GM18519 (cell line): ENCODE measurements around the gene MYH11.
"Not testable (repeated sequence)": the region's sequence is repeated elsewhere in the genome, so short reads cannot be mapped to it uniquely, and the experiment has no call there.

Experiments
- ATAC-seq: cut with Tn5 transposase; IDR thresholded peaks from one replicate; pipeline ENCODE4 v1.9.1; 2021; ENCODE audit warnings: mild to moderate bottlenecking, moderate library complexity; ENCODE audit not compliant: unreplicated experiment, low FRiP score

The MYH11 gene

DNA sequence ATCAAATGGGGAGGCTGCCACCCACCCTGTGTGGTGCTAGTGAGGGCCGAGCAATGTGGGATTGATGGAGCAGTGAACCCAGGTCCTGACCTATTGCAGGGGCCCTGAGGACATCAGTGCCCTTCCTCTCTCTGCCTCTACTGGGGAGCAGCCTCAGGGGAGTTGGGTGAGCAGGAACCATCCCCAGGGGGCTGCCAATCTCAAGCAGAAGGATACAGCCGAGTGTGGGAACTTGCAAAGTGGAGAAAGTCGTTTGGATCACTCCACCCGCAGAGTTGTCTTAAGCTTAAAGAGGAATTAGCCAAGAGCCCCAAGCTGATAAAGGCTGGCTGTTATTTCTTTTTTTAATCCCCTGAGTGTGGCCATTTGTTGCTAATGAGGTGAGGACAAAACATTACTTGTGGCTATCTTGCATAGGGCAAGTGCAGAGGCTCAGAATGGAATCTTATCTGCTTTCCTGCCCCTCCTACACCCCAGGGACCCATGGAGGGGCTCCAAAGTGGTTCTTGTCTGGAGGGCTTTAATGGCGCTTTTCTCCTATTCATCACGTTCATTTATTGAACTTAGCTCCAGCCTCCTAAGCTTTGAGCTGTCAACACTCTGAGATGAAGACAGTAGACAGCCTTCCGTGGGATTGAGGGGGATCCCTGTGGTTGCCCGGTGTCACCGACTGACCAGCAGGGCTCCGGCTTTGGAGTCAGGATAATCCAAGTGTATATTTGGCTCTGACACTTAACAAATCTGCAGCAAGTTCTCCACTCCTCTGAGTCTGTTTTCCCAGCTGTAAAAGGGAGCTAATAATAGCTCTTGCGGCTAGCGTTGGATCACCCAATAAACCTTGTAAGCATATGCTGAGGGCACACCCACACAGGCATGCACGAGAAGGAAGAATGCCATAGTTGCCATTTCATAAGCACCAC lies 45.1 kb downstream of the MYH11 start:
- no peak for ATAC-seq

GRCh38 chr16:15810949-15811348 lies 45.9 kb downstream of the MYH11 start:
- ATAC-seq: no peak

GRCh38 chr16:15810411-15810810 lies 46.4 kb downstream of the MYH11 start:
- no peak for ATAC-seq

DNA sequence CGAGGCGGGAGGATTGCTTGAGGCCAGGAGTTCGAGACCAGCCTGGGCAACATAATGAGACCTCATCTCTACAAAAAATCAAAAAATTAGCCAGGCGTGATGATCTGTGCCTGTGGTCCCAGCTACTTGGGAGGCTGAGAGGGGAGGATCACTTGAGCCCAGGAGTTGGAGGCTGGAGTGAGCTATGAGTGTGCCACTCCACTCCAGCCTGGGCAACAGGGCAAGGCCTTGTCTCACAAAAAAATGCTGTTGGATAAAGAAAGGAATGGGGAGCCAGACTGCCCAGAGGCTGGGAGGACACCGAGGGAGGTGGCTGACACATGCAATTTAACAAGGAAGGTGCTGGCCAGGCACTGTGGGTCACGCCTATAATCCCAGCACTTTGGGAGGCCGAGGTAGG lies 47.5 kb downstream of the MYH11 start:
- ATAC-seq: not testable (repeated sequence)

DNA sequence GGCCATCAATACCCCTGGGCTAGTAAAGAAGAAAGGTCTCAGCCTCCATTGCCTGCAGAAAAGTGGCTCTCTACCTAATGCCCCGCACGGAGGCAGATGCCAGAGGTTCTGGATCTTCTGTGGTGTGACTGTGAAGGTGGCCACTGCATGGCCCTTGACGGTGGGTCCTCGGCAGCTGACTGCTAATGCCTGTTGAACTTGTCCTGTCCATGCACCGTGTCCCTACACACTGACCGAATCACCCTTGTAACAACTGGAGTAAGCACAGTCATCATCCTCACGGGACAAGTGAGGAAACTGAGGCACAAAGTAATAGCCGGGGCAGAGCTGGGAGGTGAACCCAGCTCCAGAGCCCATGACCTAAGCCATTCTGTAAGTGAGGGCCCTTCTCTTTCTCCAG lies 48.8 kb downstream of the MYH11 start:
- no peak for ATAC-seq

- no peak for ATAC-seq
These were observed 49.2 kb downstream of the MYH11 start for GRCh38 chr16:15807603-15808009.

DNA sequence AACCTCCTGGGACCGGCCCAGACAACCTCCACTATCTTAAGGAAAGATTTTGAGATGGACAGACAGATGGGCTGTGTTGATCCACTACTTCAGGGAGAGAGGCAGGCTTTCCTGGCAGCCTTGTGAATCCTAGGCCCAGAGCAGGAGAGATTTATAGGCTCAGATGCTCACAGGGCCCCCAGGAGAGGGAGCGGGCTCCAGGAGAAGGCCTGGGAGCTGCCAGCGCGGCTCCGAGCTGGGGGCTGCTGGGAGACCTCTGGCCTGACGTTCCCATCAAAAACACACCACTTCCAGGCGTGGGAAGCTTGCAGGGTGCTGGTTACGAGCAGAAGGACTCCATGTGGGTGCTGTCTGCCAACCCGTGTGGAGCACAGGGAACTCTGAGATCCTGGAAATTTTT lies 53.2 kb downstream of the MYH11 start:
- no peak for ATAC-seq

- no peak for ATAC-seq
These were observed 56.9 kb downstream of the MYH11 start for GRCh38 chr16:15799851-15800495.

GRCh38 chr16:15798671-15799070 lies 58.2 kb downstream of the MYH11 start:
- ATAC-seq: no peak

DNA sequence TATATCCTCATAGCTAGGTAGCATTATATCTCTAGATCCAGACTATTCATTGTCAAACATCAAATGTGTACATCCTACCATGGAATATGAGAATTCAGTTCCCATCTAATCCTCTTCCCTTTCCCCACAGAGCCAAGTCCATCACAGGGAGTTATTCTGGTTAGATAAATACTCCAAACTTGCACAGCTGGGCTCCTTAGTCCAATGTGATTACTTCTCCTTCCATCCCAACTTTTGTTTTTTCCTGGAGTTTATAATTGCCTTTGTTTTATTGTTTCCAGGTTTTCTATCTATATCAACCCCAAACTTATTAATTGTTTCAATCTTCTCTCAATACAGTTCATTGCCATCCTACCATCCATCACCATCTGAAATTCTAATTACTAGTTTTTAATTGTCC lies 59.9 kb downstream of the MYH11 start:
- no peak for ATAC-seq

GRCh38 chr16:15795615-15796014 lies 61.2 kb downstream of the MYH11 start:
- ATAC-seq: no peak

- no peak for ATAC-seq
These were observed 64.3 kb downstream of the MYH11 start for GRCh38 chr16:15792563-15792971.

GRCh38 chr16:15790458-15790857 lies 66.4 kb downstream of the MYH11 start:
- ATAC-seq: no peak

- not testable (repeated sequence) for ATAC-seq
These were observed 67.0 kb downstream of the MYH11 start for GRCh38 chr16:15789816-15790215.

GRCh38 chr16:15788846-15789239 lies 68.0 kb downstream of the MYH11 start:
- ATAC-seq: no peak

GRCh38 chr16:15786501-15786900 lies 70.3 kb downstream of the MYH11 start:
- no peak for ATAC-seq

- no peak for ATAC-seq
These were observed 71.3 kb downstream of the MYH11 start for GRCh38 chr16:15785386-15786059.

DNA sequence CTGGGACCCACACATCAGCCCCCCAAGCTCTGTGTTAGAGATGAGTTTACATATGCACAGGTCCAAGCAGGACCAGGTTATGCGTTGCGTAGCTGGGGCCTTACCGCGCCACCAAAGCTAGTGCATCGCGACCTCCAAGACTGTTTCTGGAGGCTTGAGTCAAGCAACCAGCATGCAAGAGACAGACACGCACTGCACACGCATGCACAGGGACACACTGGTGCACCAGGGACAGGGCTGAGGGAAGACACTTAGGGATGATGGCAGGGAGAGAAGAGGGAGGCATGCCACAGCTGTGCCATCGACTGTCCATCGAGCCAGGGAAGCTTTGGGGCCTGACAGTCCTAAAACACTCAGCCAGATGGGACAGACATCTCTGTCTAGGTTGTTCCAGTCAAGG lies 72.8 kb downstream of the MYH11 start:
- ATAC-seq: no peak

DNA sequence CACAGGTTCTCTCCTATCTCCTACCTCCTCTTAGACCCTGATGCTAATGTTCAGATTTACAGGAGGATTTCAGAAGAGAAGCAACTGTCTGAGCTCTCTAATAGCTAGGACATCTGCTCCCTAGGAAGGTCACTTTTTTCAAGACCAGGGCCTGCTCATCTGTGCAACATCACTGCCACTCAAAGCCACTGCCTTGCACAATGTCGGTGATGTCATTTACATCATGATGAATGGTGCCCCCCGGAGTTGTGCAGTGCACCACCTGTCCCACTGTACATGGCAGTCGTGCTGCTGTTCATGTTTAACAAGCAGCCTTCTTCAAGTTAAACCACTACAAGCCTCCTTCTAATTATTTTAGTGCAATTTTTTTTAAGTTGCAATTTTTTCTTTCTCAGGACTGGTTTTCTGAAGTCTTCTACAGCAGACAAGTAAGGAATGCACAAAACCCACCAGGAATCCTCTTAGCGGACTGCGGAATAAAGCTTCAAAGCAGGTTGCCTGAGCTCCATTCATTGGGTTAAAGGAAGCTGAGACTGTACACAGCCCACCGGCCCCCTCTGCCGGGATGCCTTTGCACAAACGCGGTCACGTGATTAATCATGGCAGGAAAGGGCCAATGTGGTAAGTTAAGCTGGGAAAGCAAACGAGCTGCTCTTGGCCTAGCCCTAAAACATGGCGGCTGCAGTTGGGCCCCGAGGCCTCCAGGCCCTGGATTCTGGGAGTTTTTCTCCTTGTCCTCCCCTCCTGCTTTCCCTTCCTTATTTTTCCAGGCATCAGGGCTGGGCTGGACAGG lies 74.1 kb downstream of the MYH11 start:
- ATAC-seq: no peak

DNA sequence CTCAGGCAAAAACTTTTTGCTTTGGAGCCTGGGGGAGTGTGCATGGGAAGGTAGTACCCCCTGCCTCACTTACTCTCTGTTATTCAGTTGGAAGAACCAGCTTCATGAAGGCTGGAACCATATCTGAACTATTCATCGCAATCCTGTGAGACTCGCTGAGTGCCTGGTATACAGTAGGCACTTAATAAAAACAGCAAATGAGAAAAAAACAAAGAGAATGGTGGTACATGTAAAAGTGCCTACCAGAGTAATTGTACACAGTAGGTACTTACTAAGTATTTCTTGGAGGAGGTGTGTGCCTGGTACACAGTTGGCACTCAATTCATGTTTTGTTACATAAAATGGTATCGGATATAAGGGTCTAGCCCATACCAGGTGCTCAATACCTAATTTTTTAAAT lies 75.2 kb downstream of the MYH11 start:
- no peak for ATAC-seq

DNA sequence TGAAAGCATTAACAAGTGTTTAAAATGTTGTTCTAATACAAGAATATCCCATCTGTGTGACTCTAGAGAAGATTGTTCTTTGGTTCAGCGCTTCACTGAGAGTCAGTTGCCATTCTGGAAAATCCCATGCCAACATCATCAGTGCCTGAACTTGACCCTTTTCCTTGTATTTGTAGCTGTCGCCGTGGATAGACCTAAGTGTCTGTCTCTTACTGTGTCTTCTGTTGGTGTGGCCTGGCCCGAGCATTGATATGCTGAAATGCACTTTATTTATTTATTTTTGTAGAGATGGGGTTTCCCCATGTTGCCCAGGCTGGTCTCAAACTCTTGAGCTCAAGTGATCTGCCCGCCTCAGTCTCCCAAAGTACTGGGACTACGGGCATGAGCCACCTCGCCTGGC lies 76.0 kb downstream of the MYH11 start:
- ATAC-seq: no peak
